ENCODE results near the gene SGSM1.

Gene SGSM1, protein sequence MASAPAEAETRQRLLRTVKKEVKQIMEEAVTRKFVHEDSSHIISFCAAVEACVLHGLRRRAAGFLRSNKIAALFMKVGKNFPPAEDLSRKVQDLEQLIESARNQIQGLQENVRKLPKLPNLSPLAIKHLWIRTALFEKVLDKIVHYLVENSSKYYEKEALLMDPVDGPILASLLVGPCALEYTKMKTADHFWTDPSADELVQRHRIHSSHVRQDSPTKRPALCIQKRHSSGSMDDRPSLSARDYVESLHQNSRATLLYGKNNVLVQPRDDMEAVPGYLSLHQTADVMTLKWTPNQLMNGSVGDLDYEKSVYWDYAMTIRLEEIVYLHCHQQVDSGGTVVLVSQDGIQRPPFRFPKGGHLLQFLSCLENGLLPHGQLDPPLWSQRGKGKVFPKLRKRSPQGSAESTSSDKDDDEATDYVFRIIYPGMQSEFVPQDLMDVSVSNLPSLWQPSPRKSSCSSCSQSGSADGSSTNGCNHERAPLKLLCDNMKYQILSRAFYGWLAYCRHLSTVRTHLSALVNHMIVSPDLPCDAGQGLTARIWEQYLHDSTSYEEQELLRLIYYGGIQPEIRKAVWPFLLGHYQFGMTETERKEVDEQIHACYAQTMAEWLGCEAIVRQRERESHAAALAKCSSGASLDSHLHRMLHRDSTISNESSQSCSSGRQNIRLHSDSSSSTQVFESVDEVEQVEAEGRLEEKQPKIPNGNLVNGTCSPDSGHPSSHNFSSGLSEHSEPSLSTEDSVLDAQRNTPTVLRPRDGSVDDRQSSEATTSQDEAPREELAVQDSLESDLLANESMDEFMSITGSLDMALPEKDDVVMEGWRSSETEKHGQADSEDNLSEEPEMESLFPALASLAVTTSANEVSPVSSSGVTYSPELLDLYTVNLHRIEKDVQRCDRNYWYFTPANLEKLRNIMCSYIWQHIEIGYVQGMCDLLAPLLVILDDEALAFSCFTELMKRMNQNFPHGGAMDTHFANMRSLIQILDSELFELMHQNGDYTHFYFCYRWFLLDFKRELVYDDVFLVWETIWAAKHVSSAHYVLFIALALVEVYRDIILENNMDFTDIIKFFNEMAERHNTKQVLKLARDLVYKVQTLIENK

DNA sequence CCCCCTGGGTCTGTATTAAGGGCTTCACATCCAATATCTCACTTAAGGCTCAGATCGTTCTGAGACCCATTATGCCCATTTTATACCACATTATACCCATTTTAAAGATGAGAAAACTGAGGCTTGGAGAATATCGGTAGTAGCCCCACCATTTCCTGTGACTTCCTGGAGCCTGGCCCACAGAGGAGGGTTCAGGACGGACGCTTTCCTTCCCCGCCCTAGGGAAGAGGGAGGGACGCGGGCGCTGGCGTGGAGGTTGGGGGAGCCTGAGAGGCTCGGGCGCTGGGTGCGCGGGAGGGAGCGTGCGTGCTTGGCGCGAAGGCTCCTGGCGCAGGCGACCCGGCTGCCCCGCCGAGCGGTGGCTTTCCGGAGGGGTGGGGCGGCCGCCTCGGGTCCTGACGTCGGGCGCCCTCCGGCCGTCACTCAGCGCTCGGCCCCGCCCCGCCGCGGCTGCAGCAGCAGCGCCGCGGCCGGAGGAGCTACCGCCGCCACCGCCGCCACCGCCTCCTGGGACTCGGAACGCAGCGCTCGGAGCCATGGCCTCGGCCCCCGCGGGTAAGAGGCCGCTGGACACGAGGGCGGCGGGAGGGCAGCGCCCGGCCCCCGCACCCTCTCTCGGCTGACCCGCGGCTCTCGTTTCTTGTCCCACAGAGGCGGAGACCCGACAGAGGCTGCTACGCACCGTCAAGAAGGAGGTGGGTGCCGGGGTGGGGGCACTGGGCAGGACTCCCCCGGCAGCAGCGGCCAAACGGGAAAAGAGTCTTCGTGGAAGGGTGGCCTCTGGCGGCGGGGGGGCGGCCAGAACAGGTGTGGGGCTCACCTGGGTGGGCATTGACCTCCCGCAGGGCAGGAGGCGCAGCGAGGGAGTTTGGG lies at the start of gene SGSM1:
SGSM1 (plus strand) TSS at position 422 of the 873 bp plus-strand sequence; CDS start at position 537, 115 bp downstream.
- DNase-seq (ENCODE audit: low spot score), result peak; percentile 91

DNA sequence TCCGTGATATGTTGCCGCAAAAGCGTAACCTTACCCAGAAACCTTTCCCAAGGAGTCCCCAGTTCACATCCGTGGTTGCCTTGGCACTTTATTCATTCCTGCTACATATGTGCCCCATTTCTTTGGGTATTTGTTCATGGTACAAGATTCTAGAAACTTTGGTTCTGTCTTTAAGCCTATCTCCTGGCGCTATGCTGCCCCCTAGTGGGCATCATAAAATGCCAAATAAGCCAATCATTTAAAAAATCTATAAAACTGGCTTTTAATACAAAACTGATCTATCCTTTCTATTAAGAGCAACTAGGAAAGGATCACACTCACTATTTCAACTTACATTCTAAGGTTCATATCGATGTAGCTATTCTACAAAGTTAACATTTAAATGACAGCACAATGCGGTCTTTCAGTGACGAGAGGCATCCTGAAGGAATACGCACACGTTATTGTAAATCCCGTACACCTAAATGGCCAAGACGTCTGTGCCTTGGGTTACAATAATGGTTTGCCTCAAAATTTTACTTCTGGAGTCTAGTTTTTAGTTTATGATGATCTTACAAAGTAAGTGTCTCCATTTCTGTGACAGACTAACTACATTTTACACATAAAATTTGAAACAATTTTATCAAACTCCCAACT lies 47.7 kb upstream of the SGSM1 start:
- DNase-seq (ENCODE audit: low spot score), result peak; percentile 52

DNA sequence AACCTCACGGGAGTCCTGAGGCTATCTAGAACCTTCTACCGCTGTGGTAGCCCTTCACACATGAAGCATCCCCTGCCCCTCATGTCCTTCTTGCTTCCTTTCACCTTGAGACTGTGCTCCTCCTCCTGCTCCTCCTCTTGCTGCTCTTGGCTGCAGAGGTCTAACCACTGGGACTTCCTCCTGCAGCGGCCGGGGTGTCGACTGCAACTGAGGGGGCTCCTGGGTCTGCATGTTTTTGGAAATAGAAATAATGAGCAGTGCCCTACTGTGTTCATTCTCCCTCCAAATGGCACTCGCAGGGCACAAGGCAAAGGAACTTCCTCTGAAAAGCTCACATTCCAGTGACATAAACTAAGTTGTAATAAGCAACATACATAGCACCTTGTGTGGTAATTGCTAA lies 46.2 kb upstream of the SGSM1 start:
- DNase-seq (ENCODE audit: low spot score), result no peak

DNA sequence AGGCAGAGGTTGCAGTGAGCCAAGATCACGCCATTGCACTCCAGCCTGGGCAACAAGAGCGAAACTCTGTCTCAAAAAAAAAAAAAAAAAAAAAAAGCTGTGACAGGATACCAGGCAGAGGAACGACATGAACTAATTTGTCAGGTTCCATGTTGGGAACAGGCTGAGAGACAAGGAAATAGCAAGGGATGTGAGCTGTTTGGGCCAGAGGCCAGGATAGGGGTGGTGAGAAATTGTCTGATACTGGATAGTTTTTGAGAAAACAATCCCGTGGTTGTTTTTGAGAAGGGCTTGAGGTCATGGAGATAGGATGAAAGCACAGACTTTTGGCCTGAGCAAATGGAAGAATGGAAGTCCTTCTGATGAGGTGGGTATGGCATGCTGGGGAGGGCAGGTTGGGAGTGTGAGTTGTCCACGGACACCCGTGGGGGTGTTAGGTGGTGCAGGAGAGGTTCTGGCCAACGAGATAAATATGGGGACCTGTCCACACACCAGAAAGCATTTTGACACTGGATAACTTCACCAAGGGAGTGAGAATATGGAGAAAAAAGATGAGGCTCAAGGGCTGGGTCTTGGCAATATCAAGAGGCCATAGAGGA lies 45.2 kb upstream of the SGSM1 start:
- no peak for DNase-seq (ENCODE audit: low spot score)

DNA sequence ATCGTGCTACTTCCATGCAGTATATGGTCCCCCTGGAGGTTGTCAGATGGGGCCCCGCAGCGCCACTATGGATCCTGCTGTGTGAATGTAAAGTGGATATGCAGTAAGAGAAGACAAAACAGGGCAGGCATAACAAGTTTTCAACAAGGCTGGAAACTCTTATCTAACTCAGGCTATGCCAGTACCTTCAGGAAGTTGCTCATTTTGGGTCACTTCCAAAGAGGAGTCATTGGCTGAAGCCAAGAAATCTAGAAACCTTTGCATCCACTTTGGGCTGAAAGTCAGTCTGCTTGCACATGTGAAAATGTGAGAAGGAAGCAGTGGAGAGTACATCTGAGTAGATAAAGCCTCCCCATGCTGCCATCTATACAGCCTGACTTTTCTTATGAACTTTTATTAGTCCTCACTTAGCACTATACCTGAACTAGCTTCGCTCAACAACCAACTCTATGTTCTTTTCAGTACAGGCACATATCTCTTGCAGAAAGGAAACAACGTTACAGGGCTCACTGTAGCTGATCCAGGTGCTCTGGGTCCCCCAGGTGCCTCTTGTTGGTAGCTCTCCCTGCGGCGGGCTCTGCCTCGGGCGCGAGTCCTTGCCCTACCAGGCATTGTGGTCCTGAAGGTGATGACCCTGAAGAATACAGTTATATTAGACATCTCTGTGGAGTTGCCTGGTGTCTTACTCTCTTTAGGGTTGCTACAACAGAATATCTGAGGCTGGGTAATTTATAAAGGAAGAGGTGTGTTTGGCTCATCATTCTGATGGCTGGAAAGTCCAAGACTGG lies 43.9 kb upstream of the SGSM1 start:
- no peak for DNase-seq (ENCODE audit: low spot score)

DNA sequence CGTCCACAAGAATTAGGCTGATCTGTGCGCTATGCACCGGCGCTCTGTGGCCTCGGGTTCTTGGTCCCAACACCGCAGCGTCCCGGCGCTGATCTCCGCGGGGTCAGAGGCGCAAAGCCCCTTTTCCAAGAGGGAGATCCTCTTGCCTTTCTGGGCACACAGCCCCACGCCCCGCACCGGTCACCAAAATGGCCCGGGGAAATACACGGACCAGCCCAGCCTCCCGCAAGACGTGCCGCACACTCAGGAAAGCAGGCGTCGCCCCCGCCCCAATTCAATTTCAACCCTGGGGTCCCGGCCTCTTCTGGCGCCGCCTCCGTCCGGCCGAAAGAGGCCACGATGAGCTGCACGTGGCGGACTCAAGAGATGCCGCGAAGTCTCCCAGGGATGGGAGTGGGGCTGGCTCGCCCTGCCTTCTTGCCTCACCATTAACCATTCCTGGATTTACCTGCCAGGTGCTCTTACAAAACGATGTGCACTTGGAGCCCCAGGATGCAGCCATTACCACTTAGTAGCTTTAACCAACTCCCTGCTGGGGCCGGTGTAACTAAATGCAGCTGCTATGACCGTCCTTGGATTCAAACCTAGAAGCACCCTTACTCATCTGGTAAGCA lies 42.0 kb upstream of the SGSM1 start:
- DNase-seq (ENCODE audit: low spot score), result no peak

DNA sequence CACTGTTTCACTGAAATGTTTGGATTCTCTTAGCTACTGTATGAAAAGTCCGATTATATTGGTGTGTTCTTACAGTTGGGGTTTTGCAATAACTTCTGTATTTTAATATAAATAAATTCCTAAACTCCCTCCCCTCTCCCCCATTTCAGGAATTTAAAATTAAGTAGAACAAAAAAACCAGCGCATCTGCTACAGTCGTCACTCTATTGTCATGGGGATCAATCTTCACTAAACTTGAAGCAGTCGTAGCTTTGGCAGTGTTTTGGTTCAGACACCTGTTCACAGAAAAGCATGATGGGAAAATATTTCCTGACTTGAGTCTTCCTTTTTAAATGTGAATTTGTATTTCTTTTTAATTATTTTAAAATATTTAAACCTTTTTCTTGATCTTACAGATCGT lies 40.8 kb upstream of the SGSM1 start:
- no peak for DNase-seq (ENCODE audit: low spot score)

DNA sequence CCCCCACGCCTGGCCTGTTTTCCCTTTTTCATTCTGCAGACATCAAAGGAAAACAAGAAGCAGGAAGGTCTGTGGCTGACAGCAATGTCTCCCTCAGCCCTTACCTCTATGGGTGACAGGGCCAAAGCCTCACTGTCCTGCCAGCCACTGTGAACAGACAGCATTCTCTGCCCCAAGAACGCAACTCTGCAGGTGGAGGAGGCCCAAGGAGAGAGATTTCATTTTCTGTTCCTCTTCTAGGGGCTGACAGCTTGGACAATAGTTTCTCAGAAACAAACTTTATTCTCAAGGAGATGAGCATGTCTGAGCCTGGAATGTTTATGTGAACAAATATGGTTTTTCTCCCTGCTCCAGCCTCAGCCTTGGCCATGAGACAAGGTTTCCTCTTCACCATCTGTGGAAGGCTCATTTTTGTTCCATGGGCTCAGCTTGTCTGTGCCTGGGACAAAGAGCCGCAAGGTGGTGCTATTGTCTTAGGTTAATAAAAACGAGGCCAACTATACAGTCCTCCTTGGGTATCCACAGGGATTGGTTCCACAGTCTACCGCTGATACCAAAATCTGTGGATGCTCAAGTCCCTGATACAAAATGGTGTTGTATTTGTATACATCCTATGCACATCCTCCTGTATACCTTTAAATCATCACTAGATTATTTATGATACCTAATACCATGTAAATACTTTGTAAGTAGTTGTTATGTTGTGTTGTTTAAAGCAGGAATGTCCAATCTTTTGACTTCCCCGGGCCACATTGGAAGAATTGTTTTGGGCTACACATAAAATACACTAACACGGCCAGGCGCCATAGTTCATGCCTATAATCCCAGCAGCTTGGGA lies 37.3 kb upstream of the SGSM1 start:
- DNase-seq (ENCODE audit: low spot score), result peak; percentile 82

DNA sequence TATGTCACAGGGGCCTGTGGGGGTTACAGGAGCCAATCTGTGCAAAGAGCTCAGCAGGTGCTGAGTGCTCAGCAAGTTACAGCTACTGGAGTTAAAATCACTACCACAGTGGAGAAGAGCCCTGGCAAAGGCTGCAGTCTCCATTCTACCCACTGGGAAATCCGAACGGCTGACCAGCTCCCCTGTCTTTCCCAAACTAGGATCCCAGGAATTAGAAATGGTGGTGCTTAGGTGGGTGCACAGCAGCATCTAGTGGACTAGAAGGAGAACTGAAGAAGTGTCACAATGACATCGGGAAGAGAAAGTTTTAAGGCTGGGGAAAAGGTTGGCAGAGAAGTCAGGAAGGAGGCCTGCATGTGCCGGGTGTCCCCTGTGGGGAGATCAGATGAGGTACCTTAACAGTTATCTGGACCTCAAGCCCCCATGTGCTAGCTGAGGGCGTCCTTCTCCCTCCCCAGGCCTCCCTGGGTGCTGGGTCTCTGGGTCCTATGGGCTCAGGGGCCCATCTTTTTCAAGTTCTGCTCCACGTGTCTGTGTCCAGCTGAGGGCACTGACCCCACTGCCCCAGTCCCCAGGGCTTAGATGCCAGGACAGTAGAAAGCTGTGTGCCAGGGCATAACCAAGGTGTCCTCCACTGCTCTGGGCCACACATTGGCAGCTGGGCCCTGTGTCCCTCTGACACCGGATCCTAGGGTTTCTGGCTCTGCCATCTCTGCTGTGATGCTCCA lies 33.4 kb upstream of the SGSM1 start:
- peak; percentile 52 for DNase-seq (ENCODE audit: low spot score)

DNA sequence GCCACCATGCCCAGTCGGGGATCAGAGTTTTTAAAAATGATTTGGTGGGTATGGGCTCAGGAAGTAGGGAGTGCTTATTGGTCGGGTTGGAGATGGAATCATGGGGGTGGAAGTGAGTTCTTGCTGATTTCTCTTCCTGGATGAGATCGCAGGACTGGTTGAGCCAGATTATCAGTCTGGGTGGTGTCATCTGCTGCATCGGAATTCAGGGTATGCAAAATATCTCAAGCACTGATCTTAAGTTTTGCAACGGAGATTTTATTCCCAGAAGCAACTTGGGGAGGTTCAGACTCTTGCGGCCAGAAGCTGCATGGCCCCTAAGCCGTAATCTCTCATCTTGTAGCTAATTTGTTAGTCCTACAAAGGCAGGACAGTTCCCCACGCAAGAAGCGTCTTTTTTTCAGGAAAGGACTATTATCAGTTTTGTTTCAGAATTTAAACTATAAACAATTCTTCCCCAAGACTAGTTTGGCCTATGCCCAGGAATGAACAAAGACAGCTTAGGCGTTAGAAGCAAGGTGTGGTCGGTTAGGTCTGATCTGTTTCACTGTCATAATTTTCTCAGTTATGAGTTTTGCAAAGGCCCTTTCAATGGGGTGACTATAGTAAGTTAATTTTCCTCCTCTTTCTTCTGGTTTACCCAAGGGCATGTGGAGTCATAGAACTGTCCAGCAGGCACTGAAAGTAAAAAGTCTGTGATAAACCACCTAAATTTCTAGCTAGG lies 30.1 kb upstream of the SGSM1 start:
- no peak for DNase-seq (ENCODE audit: low spot score)

DNA sequence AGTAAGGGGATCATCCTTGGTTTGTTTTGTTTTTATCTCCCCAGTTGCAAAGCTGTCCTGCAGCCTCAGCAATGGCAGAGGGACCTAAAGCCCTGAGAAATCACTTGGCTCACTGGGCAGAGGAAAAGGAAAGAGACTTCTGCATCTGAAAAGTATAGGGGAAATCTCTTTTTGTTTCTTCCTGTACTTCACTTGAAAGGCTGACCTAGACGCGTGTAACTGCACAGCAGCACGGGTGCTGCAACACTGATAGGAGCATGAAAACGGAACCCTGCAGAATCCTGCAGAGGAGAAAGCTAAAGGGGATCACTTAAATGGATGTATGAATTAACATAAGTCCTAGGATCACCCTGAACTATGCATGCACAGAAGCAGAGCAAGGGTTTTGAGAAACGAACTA lies 29.5 kb upstream of the SGSM1 start:
- DNase-seq (ENCODE audit: low spot score), result no peak

DNA sequence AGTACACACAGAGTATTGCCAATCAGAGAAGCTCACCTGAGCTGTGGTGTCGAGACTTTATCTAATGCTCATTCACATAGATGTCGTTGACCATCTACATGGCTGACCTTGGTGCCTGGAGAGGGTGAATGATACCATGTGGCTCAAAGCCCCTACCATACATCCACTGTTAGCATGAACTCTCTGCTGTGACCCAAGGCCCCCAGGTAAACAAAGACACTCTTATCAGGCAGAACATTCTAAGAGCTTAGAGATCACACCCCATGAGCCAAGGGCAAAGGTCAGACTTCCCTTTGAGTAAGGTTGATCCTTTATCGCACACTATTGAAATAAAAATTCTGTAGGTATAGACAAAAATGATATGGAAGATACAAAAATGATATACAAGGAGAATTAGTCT lies 16.5 kb upstream of the SGSM1 start:
- no peak for DNase-seq (ENCODE audit: low spot score)

DNA sequence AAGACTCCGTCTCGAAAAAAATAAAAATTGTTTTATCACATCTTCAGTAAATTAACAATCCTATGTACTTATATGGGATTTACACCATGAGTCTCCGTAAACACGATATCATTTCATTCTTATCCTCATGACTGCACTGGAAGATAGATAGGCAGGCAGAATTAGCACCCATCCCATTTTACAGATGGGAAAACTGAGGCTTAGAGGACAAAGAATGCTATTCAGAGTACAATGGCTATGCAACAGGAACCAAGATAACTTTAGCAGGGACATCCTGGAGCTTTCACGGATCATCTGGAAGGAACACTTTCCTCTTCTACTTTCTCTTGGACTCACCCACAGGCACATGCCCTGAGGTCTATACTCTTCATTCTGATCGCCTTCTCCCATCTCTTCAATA lies 14.6 kb upstream of the SGSM1 start:
- DNase-seq (ENCODE audit: low spot score), result no peak

DNA sequence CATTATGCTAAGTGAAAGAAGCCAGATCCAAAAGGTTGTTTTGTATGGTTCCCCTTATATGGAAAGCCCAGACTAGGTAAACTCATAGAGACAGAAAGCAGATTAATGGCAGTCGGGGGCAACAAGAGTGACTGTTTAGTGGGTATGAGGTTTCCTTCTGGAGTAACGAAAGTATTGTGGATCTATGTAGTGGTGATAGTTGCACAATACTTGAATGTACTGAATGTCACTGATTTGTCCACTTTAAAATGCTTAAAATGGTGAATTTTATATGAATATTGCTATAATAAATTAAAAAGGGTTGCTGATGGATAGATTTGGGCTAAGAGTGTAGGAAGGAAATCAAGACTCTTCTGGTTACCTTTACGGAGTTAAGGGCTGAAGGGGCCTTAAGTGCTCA lies 10.0 kb upstream of the SGSM1 start:
- no peak for DNase-seq (ENCODE audit: low spot score)

DNA sequence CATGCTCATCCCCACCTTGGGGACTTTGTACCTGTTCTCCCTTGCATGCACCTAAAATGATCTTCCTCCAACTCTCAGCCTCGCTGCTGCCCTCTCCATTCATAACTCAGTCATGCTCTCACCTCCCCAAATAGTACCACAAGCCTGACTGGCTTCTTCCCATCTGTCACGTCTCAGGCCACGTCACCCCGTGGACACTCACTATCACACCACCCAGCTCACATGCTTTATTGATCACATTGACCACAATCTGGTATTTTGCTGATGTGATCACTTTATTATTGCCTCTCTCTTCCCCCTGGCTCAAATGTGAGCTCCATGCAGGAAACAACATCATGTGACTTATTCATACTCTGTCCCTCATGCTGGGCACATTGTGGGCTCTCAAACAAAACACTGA lies 9.2 kb upstream of the SGSM1 start:
- DNase-seq (ENCODE audit: low spot score), result no peak

DNA sequence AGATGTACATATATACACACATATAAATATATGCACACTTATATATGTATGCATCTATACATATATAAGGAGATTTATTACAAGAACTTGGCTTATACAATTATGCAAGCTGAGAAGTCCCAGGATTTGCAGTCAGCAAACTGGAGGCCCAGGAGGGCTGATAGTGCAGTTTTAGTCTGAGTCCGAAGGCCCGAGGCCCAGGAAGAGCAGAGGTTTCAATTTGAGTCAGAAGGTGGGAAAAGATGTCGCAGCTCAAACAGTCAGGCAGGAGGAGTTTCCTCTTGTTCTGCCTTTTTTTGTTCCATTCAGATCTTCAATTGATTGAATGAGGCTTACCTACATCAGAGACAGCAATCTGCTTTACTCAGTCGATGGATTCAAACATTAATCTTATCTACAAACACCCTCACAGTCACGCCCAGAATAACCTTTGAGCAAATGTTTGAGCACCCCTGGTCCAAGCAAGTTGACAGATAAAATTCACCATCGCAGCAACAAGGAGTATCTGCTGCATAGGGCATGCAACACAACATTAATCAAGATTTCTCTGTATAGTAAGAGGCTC lies 4.0 kb upstream of the SGSM1 start:
- no peak for DNase-seq (ENCODE audit: low spot score)

DNA sequence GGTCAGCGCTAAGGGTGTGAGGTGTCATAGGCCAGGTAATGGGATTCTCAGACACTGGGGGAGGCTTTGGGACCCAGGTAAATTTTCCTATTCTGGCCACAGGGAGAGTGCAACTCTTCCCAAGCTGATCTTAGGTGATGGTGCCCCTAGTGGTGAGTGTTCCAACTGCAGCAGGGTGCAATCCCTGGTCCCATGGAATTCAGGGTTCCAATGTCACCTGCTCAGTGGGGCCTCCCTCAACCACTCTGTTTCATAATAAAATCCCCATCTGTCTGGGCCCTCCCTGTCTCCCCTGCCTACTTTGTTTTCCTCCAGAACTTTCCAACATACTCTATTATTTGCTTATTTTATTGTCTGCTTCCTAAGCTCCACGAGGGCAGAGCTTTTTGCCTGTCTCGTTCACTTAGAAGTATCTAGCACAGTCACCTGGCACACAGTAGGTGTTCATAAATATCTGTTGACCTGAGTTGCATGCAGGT lies 2.9 kb upstream of the SGSM1 start:
- DNase-seq (ENCODE audit: low spot score), result peak; percentile 76
